H1 (cell line): ENCODE data around the gene NRXN3. TPM values are rescaled to one million over a fixed set of nuclear protein-coding genes. Genes with fewer than 3 reads are reported as not detected.

Source experiments
- CTCF ChIA-PET: fragments of 300-600 bp; sonication (Branson Sonifier 250); formaldehyde crosslinking; loops from one replicate; lab custom pipeline; 2021; ENCODE audit not compliant: partially characterized antibody; lab: Charles Lee
- POLR2A ChIA-PET: fragments of 300-600 bp; sonication (Branson Sonifier 250); formaldehyde crosslinking; loops from one replicate; lab custom pipeline; 2021; ENCODE audit warnings: inconsistent platforms; ENCODE audit not compliant: partially characterized antibody; lab: Charles Lee
- DNase-seq, 2 experiments: peaks; one replicate each; pipeline versions ENCODE4 v3.0.0 to v3.0.0-alpha.2; 2010 to 2022; ENCODE audit warnings: low spot score in 2 of 2, low read depth in 1 of 2, mixed read lengths in 1 of 2
- FAIRE-seq: peaks from 2 replicates; lab custom pipeline; 2011; peaks lifted over from hg19 to GRCh38; lab: Jason Lieb, UNC
- H2AFZ ChIP-seq: 2 replicates; pipeline ENCODE4 v1.8.1; 2012; ENCODE audit warnings: low read length, inconsistent platforms
- H2AK5ac ChIP-seq: 2 replicates; pipeline ENCODE4 v1.6.1; 2013; ENCODE audit warnings: low read depth, low read length
- H2BK120ac ChIP-seq: replicated peaks from 2 replicates; pipeline ENCODE3; 2013; ENCODE audit warnings: low read depth, low read length, inconsistent platforms
- H2BK12ac ChIP-seq: 2 replicates; pipeline ENCODE4 v1.6.1; 2013; ENCODE audit warnings: low read depth, low read length
- H2BK15ac ChIP-seq: 2 replicates; pipeline ENCODE4 v1.6.1; 2013; ENCODE audit warnings: low read length
- H2BK20ac ChIP-seq: 2 replicates; pipeline ENCODE4 v1.6.1; 2013; ENCODE audit warnings: low read length
- H2BK5ac ChIP-seq: 2 replicates; pipeline ENCODE4 v1.6.1; 2013; ENCODE audit warnings: low read depth, low read length
- H3K14ac ChIP-seq: 2 replicates; pipeline ENCODE4 v1.6.1; 2013; ENCODE audit warnings: inconsistent platforms; ENCODE audit not compliant: insufficient read length
- H3K18ac ChIP-seq: 2 replicates; pipeline ENCODE4 v1.6.1; 2013; ENCODE audit warnings: low read length; ENCODE audit errors: extremely low read depth
- H3K23ac ChIP-seq: 2 replicates; pipeline ENCODE4 v1.6.1; 2013; ENCODE audit warnings: inconsistent platforms; ENCODE audit not compliant: insufficient read length
- H3K23me2 ChIP-seq: 2 replicates; pipeline ENCODE4 v1.6.1; 2013; ENCODE audit warnings: low read depth, low read length
- H3K27ac ChIP-seq: 2 replicates; pipeline ENCODE4 v1.6.1; 2011; ENCODE audit warnings: low read depth, low read length, inconsistent platforms
- H3K27me3 ChIP-seq, 4 experiments: replicated peaks in 1 of 4; 1 replicate in 1 of 4; 2 replicates in 3 of 4; pipeline versions ENCODE4 v1.6.1 to v1.8.1; 2011 to 2013; ENCODE audit warnings: low read length in 3 of 4, mild to moderate bottlenecking in 3 of 4, inconsistent platforms in 2 of 4, mixed read lengths in 2 of 4, moderate library complexity in 1 of 4; ENCODE audit not compliant: control insufficient read depth in 3 of 4, insufficient read depth in 3 of 4; ENCODE audit errors: extremely low read depth in 1 of 4
- H3K36me3 ChIP-seq, 4 experiments: 2 replicates each; pipeline versions ENCODE4 v1.6.1 to v1.8.1; 2011 to 2013; ENCODE audit warnings: mild to moderate bottlenecking in 4 of 4, low read length in 3 of 4, moderate library complexity in 2 of 4, control low read depth in 1 of 4, inconsistent platforms in 1 of 4; ENCODE audit not compliant: insufficient read depth in 4 of 4, control insufficient read depth in 2 of 4
- H3K4ac ChIP-seq: replicated peaks from 2 replicates; pipeline ENCODE3; 2013; ENCODE audit warnings: low read length, low read depth, mixed read lengths, inconsistent platforms; ENCODE audit not compliant: insufficient read length
- H3K4me1 ChIP-seq, 4 experiments: replicated peaks in 1 of 4; 1 replicate in 1 of 4; 2 replicates in 3 of 4; pipeline versions ENCODE4 v1.6.1 to v1.8.1; 2011 to 2013; ENCODE audit warnings: low read length in 3 of 4, inconsistent platforms in 2 of 4, mixed read lengths in 1 of 4; ENCODE audit not compliant: insufficient read depth in 4 of 4, control insufficient read depth in 3 of 4
- H3K4me2 ChIP-seq, 2 experiments: 2 replicates each; pipeline versions ENCODE4 v1.6.1 to v1.8.1; 2011 to 2013; ENCODE audit warnings: low read depth in 2 of 2, low read length in 2 of 2, control low read depth in 1 of 2, inconsistent platforms in 1 of 2, mild to moderate bottlenecking in 1 of 2; ENCODE audit not compliant: insufficient read depth in 1 of 2
- H3K4me3 ChIP-seq, 4 experiments: fragments of 200-600, 300-600 bp in 1 of 4; sonication (generic), shearing (Covaris generic), sonication (Bioruptor Twin) in 1 of 4; 2 replicates each; pipeline versions ENCODE4 v1.5.1 to v1.8.1; 2011 to 2016; ENCODE audit warnings: low read length in 4 of 4, low read depth in 3 of 4, control low read depth in 2 of 4, inconsistent platforms in 2 of 4, mild to moderate bottlenecking in 2 of 4, mixed read lengths in 1 of 4, moderate library complexity in 1 of 4; ENCODE audit not compliant: insufficient read depth in 2 of 4; ENCODE audit errors: extremely low read depth in 1 of 4
- H3K56ac ChIP-seq: replicated peaks from 2 replicates; pipeline ENCODE3; 2013; ENCODE audit warnings: low read depth, mild to moderate bottlenecking, mixed read lengths, low read length, inconsistent platforms; ENCODE audit not compliant: insufficient read length
- H3K79me1 ChIP-seq: 2 replicates; pipeline ENCODE4 v1.6.1; 2013; ENCODE audit warnings: low read depth, low read length, control low read depth
- H3K79me2 ChIP-seq, 2 experiments: 2 replicates each; pipeline versions ENCODE4 v1.6.1 to v1.8.1; 2012 to 2013; ENCODE audit warnings: low read length in 2 of 2, mild to moderate bottlenecking in 2 of 2, inconsistent platforms in 1 of 2; ENCODE audit not compliant: insufficient read depth in 2 of 2, control insufficient read depth in 1 of 2
- H3K9ac ChIP-seq, 4 experiments: replicated peaks in 1 of 4; 1 replicate in 1 of 4; 2 replicates in 3 of 4; pipeline versions ENCODE4 v1.6.1 to v1.8.1; 2011 to 2013; ENCODE audit warnings: low read depth in 3 of 4, low read length in 3 of 4, control low read depth in 2 of 4, mild to moderate bottlenecking in 2 of 4, moderate library complexity in 2 of 4, inconsistent platforms in 1 of 4; ENCODE audit errors: extremely low read depth in 1 of 4
- H3K9me3 ChIP-seq, 2 experiments: 2 replicates each; pipeline versions ENCODE4 v1.6.1 to v1.8.1; 2012 to 2013; ENCODE audit warnings: mild to moderate bottlenecking in 2 of 2, moderate library complexity in 2 of 2, control low read depth in 1 of 2, inconsistent platforms in 1 of 2, low read depth in 1 of 2, low read length in 1 of 2, mixed read lengths in 1 of 2; ENCODE audit not compliant: insufficient read depth in 2 of 2
- H4K20me1 ChIP-seq, 2 experiments: replicated peaks in 1 of 2; 2 replicates each; pipeline versions ENCODE3 to v1.8.1; 2011 to 2013; ENCODE audit warnings: inconsistent platforms in 2 of 2, low read length in 2 of 2, mild to moderate bottlenecking in 1 of 2; ENCODE audit not compliant: insufficient read depth in 2 of 2, control insufficient read depth in 1 of 2
- H4K5ac ChIP-seq: 2 replicates; pipeline ENCODE4 v1.6.1; 2013; ENCODE audit warnings: low read length, low read depth, mixed read lengths, inconsistent platforms; ENCODE audit not compliant: insufficient read length
- H4K8ac ChIP-seq: 2 replicates; pipeline ENCODE4 v1.8.0; 2013; ENCODE audit warnings: mild to moderate bottlenecking, moderate library complexity, low read length, inconsistent platforms; ENCODE audit not compliant: insufficient read depth; ENCODE audit errors: extremely low read depth
- H4K91ac ChIP-seq: replicated peaks from 2 replicates; pipeline ENCODE3; 2013; ENCODE audit warnings: low read length, mixed read lengths, inconsistent platforms; ENCODE audit not compliant: insufficient read length
- CBX5 ChIP-seq: fragments of 300-800, 300-1000 bp; sonication (generic); IDR thresholded peaks from 2 replicates; pipeline ENCODE4 v1.7.1; 2016; ENCODE audit warnings: antibody characterized with exemption, low read length, low read depth
- CTBP2 ChIP-seq: IDR thresholded peaks from 2 replicates; pipeline ENCODE4 v1.7.0; 2011; ENCODE audit warnings: borderline replicate concordance, mild to moderate bottlenecking, moderate library complexity, mixed read lengths, low read length; ENCODE audit not compliant: insufficient read depth, insufficient read length
- EP300 ChIP-seq, 2 experiments: IDR thresholded peaks; 1 replicate in 1 of 2; 2 replicates in 1 of 2; pipeline ENCODE4 v1.6.1; 2011 to 2012; ENCODE audit warnings: low read depth in 2 of 2, low read length in 2 of 2, mild to moderate bottlenecking in 2 of 2, borderline replicate concordance in 1 of 2, inconsistent platforms in 1 of 2, moderate library complexity in 1 of 2
- JUND ChIP-seq: IDR thresholded peaks from 2 replicates; pipeline ENCODE4 v1.6.1; 2011; ENCODE audit warnings: mild to moderate bottlenecking, improper control_type of control experiment, low read length
- MAFK ChIP-seq: IDR thresholded peaks from 2 replicates; pipeline ENCODE4 v1.6.1; 2012; ENCODE audit warnings: low read depth, mild to moderate bottlenecking, improper control_type of control experiment, low read length
- RAD21 ChIP-seq, 2 experiments: IDR thresholded peaks in 1 of 2; conservative IDR thresholded peaks in 1 of 2; 2 replicates each; pipeline ENCODE4 v1.6.1; 2011; ENCODE audit warnings: low read depth in 2 of 2, low read length in 2 of 2, improper control_type of control experiment in 1 of 2, inconsistent platforms in 1 of 2, mild to moderate bottlenecking in 1 of 2, moderate library complexity in 1 of 2
- SP2 ChIP-seq: IDR thresholded peaks from 2 replicates; pipeline ENCODE4 v1.6.1; 2012; ENCODE audit warnings: mild to moderate bottlenecking, low read length, inconsistent platforms
- TCF12 ChIP-seq: IDR thresholded peaks from 2 replicates; pipeline ENCODE4 v1.6.1; 2011; ENCODE audit warnings: low read depth, mild to moderate bottlenecking, low read length
- WGBS, 2 experiments: shearing (Covaris generic) in 1 of 2; methylation state at CpG; one replicate each; pipeline versions ENCODE4 v1.1.6 to v1.1.7; 2013 to 2015; ENCODE audit warnings: low lambda C conversion rate in 2 of 2, mixed read lengths in 2 of 2, inconsistent platforms in 1 of 2, low coverage in 1 of 2, missing lambda C conversion rate in 1 of 2; ENCODE audit not compliant: insufficient replicate concordance in 2 of 2, insufficient coverage in 1 of 2, insufficient read length in 1 of 2; ENCODE audit errors: extremely low coverage in 1 of 2, missing lambda C conversion rate in 1 of 2; 5-methylcytosine and 5-hydroxymethylcytosine counted together
- polyA plus RNA-seq, 7 experiments: library from polyadenylated mRNA; depleted of rRNA in 3 of 7; stranded (reverse) in 5 of 7; unstranded in 2 of 7; fragments of >200 nt in 5 of 7; fragments of 200-250 nt in 2 of 7; gene quantifications; 1 replicate in 5 of 7; 2 replicates in 1 of 7; 4 replicates in 1 of 7; pipeline versions ENCODE4 v1.2.1 to v1.2.3, GENCODE V29; 2011 to 2013; ENCODE audit warnings: missing spikeins in 2 of 7, mixed read lengths in 2 of 7
- total RNA-seq: library from RNA; stranded (reverse); fragmentation: NEBNext Ultra II Directional; extraction: Animal tissue kit (Norgen Biotek cat#: 25700); gene quantifications from 2 replicates; pipeline ENCODE4 v1.2.1, GENCODE V29; 2021

NRXN3 gene
- total and polyA plus RNA-seq, 2 of the 8 experiments (the other 6 are each of a cell fraction or from before 2014, with no cell fraction given): 2.6 to 4.1 TPM

DNA sequence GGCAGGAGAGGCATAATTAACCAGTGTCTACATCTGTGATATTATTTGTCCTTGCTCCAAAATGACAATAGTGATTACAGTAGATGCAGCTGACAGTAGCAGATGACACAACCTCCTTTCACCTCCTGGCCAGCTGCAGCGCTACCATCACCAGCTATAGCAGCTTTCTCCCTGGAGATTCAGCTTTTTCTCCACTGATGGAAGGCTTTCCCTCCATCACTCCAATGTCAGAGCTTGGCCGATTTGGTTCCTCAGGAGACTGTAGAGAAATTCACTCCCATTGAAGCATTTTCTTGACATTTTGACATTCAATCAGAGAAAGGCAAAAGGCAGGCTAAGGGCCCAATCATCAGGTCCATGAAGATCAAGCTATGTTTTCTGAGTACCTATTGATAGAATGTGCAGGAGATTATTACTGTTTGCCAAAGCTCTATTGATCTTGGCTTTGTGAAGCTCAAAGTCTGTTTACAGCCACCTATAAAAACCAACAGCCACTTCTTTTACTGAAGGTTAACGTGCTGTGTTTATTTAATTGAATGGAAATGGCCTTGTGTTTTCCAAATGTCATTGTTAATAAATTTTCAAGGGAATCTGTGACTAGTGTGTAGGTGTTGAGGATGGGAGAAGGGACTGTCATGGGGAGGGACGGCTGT is 1256.1 kb downstream of the NRXN3 start:
- Histone ChIP-seq H3K18ac (no peak overlapping the region), H4K5ac (no peak overlapping the region), H3K9ac (no peak overlapping the region), H3K36me3 (no peaks in the 10 kb centered on the region), H3K4me1 (no peaks in the 10 kb centered on the region), H4K8ac (no peak overlapping the region), H3K79me2 (no peaks in the 10 kb centered on the region), H3K4me2 (no peak overlapping the region), H4K20me1 (no peaks in the 10 kb centered on the region), H2BK5ac (no peak overlapping the region), H3K23ac (no peak overlapping the region), H2BK12ac (no peak overlapping the region), H4K91ac (no peak overlapping the region), H3K4ac (no peak overlapping the region), H3K14ac (no peak overlapping the region), H3K27ac (no peak overlapping the region), H3K4me3 (no peak overlapping the region), H3K79me1 (no peaks in the 10 kb centered on the region), H3K27me3 (peaks cover 0 to 1% (median 0%) of the 10 kb centered on the region in 4 experiments; a peak in 1 of 7 replicates), H3K23me2 (no peaks in the 10 kb centered on the region), H3K9me3 (no peaks in the 10 kb centered on the region), H2AFZ (no peak overlapping the region), H2BK15ac (no peak overlapping the region), H2BK120ac (no peak overlapping the region), H2BK20ac (no peak overlapping the region), H2AK5ac (no peak overlapping the region), H3K56ac (no peak overlapping the region)
- CTCF ChIA-PET: interaction anchor here (0.6 to 0.7 kb wide), 2 partner anchors 34 to 71 kb away, joined by 3 read pairs; no protein-coding TSS in a partner anchor
- POLR2A ChIA-PET: no interaction called here
- no peak for DNase-seq
- 95% methylated on average over 4 of the region's 4 CpGs; no CpG with 5 or more reads in 1 of the 2 experiments for WGBS, 2 experiments
- FAIRE-seq: no peak
- TF ChIP-seq TCF12 (no peak), MAFK (no peak), CBX5 (no peak), JUND (no peak), SP2 (no peak), RAD21 (IDR thresholded peaks at IDR 0.05 in 1 of 2, conservative IDR thresholded peaks at IDR 0.05 in 1 of 2; ENCODE audit: low read depth in 2 of 2, low read length in 2 of 2) (no peak), CTBP2 (no peak), EP300 (IDR thresholded peaks at IDR 0.05; ENCODE audit: borderline replicate concordance in 1 of 2, low read depth in 2 of 2, low read length in 2 of 2) (no peak)
